NCI-H1105 (cell line): ENCODE data around the gene IGFBP4.

Experiments used
- DNase-seq: peaks from one replicate; lab custom pipeline; 2025; lab: John Stamatoyannopoulos, UW

IGFBP4 gene

GRCh38 chr17:40471846-40472732 lies 28.8 kb downstream of the IGFBP4 start:
- no peak for DNase-seq

GRCh38 chr17:40472733-40473452 lies 29.6 kb downstream of the IGFBP4 start:
- DNase-seq, result no peak

GRCh38 chr17:40473573-40474365 lies 30.5 kb downstream of the IGFBP4 start:
- no peak for DNase-seq

- no peak for DNase-seq
Measured at GRCh38 chr17:40474419-40475002, 31.3 kb downstream of the IGFBP4 start.

GRCh38 chr17:40475234-40475908 lies 32.1 kb downstream of the IGFBP4 start:
- DNase-seq, result no peak

- no peak for DNase-seq
Measured at GRCh38 chr17:40477796-40478195, 34.5 kb downstream of the IGFBP4 start.

GRCh38 chr17:40478486-40478885 lies 35.2 kb downstream of the IGFBP4 start:
- DNase-seq, result no peak

GRCh38 chr17:40479754-40480480 lies 36.7 kb downstream of the IGFBP4 start:
- no peak for DNase-seq

GRCh38 chr17:40480501-40481003 lies 37.3 kb downstream of the IGFBP4 start:
- no peak for DNase-seq

- DNase-seq, result no peak
Measured at GRCh38 chr17:40481106-40481505, 37.9 kb downstream of the IGFBP4 start.

- no peak for DNase-seq
Measured at GRCh38 chr17:40482722-40483121, 39.5 kb downstream of the IGFBP4 start.

- DNase-seq, result no peak
Measured at GRCh38 chr17:40483679-40484078, 40.4 kb downstream of the IGFBP4 start.

- no peak for DNase-seq
Measured at GRCh38 chr17:40484285-40484972, 41.2 kb downstream of the IGFBP4 start.

GRCh38 chr17:40484973-40485530 lies 41.8 kb downstream of the IGFBP4 start:
- no peak for DNase-seq

- no peak for DNase-seq
Measured at GRCh38 chr17:40485851-40486521, 42.7 kb downstream of the IGFBP4 start.

GRCh38 chr17:40486522-40487370 lies 43.5 kb downstream of the IGFBP4 start:
- DNase-seq, result no peak

- no peak for DNase-seq
Measured at GRCh38 chr17:40487371-40488020, 44.2 kb downstream of the IGFBP4 start.
